Aorta (tissue), 5 donors: ENCODE results near the gene HS3ST4. TPM values are rescaled to one million over a fixed set of nuclear protein-coding genes. Genes with fewer than 3 reads are reported as not detected.
"Not testable (repeated sequence)": the region's sequence is repeated elsewhere in the genome, so short reads cannot be mapped to it uniquely, and the experiment has no call there.

Experiments used
- ATAC-seq: fragments of 200-7000 bp; cut with Tn5 transposase; one replicate; pipeline ENCODE4 v1.9.1; 2022; ENCODE audit warnings: moderate library complexity; ENCODE audit not compliant: low FRiP score
- DNase-seq, 2 donors: peaks; one replicate each; pipeline ENCODE4 v3.0.0-alpha.2; 2020
- H3K27ac ChIP-seq, 2 donors: one replicate each; pipeline ENCODE4 v1.5.1; 2013; ENCODE audit warnings: low read length in 2 of 2, mild to moderate bottlenecking in 2 of 2, moderate library complexity in 2 of 2, control low read depth in 1 of 2, inconsistent platforms in 1 of 2, low read depth in 1 of 2
- H3K27me3 ChIP-seq, 2 donors: one replicate each; pipeline ENCODE4 v1.6.1; 2013; ENCODE audit warnings: control low read depth in 1 of 2, low read length in 1 of 2, mild to moderate bottlenecking in 1 of 2, moderate library complexity in 1 of 2; ENCODE audit not compliant: insufficient read depth in 2 of 2, control insufficient read depth in 1 of 2
- H3K36me3 ChIP-seq, 2 donors: one replicate each; pipeline ENCODE4 v1.6.1; 2013; ENCODE audit warnings: control low read depth in 1 of 2, low read length in 1 of 2, mild to moderate bottlenecking in 1 of 2; ENCODE audit not compliant: insufficient read depth in 2 of 2, control insufficient read depth in 1 of 2
- H3K4me1 ChIP-seq, 2 donors: one replicate each; pipeline ENCODE4 v1.6.1; 2013; ENCODE audit warnings: low read length in 2 of 2, control low read depth in 1 of 2, mild to moderate bottlenecking in 1 of 2, moderate library complexity in 1 of 2; ENCODE audit not compliant: insufficient read depth in 2 of 2, control insufficient read depth in 1 of 2
- H3K4me3 ChIP-seq, 2 donors: one replicate each; pipeline ENCODE4 v1.5.1; 2013; ENCODE audit warnings: low read length in 2 of 2, control low read depth in 1 of 2, mild to moderate bottlenecking in 1 of 2
- H3K9me3 ChIP-seq: one replicate; pipeline ENCODE4 v1.6.1; 2013; ENCODE audit warnings: mild to moderate bottlenecking, low read length; ENCODE audit not compliant: control insufficient read depth
- WGBS, 2 donors: extraction: QIAGEN DNeasy Blood & Tissue Kit; methylation state at CpG; one replicate each; pipeline ENCODE4 v1.1.7; 2013; 5-methylcytosine and 5-hydroxymethylcytosine counted together
- intact Hi-C, 2 donors: fragments of 100-400 bp; cut with DNase I; formaldehyde crosslinking; loops; one replicate each; pipeline versions ENCODE4 v1.14.2 to v1.15.0; 2022
- polyA plus RNA-seq, 2 donors: library from polyadenylated mRNA; stranded (reverse); fragments of 200-250 nt; gene quantifications; one replicate each; pipeline ENCODE4 v1.2.3, GENCODE V29; 2013
- total RNA-seq, 2 donors: library from RNA; stranded (reverse); fragmentation: NEBNext Ultra II Directional; extraction: Animal tissue kit (Norgen Biotek cat#: 25700); gene quantifications; one replicate each; pipeline ENCODE4 v1.2.1, GENCODE V29; 2021
- donor health status: healthy with polysubstance abuse.
- donor health status: Bipolar disorder and iron deficiency.
- donor health status: DM: no; HTN: no; CAD: no.
- donor health status: DM: no; HTN: no; CAD: no.
- donor health status: DM: yes; HTN: yes; CAD: no.

Gene HS3ST4
- total and polyA plus RNA-seq, 4 donors, result not detected

DNA sequence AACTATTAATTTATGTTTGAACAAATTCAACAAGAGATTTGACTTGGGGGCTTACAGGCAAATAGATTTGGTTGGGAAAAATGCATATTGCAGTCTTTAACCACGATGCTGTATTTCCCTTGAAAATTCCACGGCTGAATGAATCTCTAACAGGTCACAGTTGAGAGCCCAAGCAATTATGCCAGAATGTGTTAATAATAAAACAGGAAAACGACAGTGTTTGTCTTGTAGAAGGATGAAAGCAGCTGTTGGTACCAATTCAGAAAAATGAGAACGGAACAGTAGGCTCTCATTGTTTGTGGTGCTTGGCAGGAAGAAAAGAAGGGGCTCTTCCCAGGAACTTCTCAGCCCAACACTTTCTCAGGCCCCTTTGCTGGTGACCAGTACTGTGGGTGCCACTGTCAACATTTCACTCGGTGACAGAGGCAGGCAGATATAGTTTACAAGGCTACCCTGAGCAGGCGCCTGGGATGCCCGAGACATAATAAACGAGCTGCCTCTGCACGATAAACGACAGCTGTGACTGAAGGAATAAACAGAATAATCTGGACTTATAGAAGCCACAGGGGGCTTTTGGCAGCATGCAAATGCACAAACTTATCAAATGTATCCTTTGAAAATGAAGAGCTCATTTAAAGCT lies 387.1 kb downstream of the HS3ST4 start:
- no peak for ATAC-seq
- H3K4me1 ChIP-seq, result no peaks in the 10 kb centered on the region
- WGBS, 2 donors, result 13 to 15% methylated on average over 10 of the region's 10 CpGs
- no peak for DNase-seq
- intact Hi-C loops, result no loop called here
- no peak overlapping the region for H3K27ac ChIP-seq
- no peaks in the 10 kb centered on the region for H3K27me3 ChIP-seq
- no peak overlapping the region for H3K4me3 ChIP-seq
- H3K36me3 ChIP-seq, result no peaks in the 10 kb centered on the region
- peaks cover 1% of the 10 kb centered on the region for H3K9me3 ChIP-seq

DNA sequence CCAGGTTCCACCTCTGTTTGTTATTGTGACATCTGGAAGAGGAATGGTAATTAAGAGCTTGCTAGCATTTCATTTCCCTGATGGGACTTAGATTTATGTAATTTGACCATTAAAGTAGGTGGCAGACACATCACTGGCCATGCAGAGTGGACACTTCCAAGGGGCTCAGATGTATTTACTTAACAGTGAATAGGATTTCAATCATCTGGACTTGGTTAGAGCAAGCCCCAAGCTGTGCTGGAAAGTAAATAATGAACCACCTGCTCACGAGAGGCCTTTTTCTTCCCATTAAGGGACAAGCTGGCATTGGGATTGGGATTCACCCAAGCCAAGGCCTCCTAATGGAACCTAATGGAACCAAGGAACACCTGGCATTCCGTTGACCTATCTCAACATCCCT lies 395.3 kb downstream of the HS3ST4 start:
- ATAC-seq (no peak), DNase-seq (no peak)
- Histone ChIP-seq H3K27ac (no peak overlapping the region), H3K4me3 (no peak overlapping the region), H3K9me3 (no peaks in the 10 kb centered on the region), H3K4me1 (no peaks in the 10 kb centered on the region), H3K36me3 (no peaks in the 10 kb centered on the region), H3K27me3 (no peaks in the 10 kb centered on the region)
- WGBS, 2 donors, result 39 to 44% methylated on average over 2 of the region's 2 CpGs
- intact Hi-C loops, result no loop called here

DNA sequence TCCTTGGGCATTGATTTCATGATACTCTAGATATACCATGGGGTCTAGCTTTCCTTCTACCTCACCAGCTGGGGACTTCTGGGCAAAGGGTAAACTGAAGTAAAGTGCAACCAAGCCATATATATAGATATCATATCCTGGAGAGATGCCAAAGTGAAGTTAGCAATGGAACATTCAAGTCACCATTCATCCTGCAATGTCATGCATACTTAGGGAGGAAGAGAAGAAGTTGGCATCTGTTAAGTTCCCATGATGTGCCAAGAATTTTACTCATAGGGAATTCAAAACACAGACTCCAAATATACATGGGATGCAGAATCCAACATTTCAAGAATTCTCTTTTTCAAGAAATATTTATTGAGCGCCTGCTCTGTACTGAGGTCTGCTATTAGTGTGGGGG lies 399.8 kb downstream of the HS3ST4 start:
- ATAC-seq (no peak), DNase-seq (no peak)
- Histone ChIP-seq H3K27me3 (no peaks in the 10 kb centered on the region), H3K36me3 (no peaks in the 10 kb centered on the region), H3K4me3 (no peak overlapping the region), H3K4me1 (no peaks in the 10 kb centered on the region), H3K27ac (no peak overlapping the region), H3K9me3 (no peaks in the 10 kb centered on the region)
- 27 to 32% methylated on average over 1 of the region's 1 CpG for WGBS, 2 donors
- intact Hi-C loops, result no loop called here

DNA sequence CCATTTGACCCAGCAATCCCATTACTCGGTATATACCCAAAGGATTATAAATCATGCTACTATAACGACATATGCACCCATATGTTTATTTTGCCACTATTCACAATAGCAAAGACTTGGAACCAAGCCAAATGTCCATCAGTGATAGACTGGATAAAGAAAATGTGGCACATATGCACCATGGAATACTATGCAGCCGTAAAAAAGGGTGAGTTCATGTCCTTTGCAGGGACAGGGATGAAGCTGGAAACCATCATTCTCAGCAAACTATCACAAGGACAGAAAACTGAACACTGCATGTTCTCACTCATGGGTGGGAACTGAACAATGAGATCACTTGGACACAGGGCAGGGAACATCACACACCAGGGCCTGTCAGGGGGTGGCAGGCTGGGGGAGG lies 406.4 kb downstream of the HS3ST4 start:
- H3K36me3 ChIP-seq, H3K4me3 ChIP-seq, H3K9me3 ChIP-seq, intact Hi-C loops, H3K27me3 ChIP-seq, H3K4me1 ChIP-seq, H3K27ac ChIP-seq, ATAC-seq, DNase-seq: not testable (repeated sequence)
- WGBS, 2 donors, result 83 to 86% methylated on average over 3 of the region's 3 CpGs

DNA sequence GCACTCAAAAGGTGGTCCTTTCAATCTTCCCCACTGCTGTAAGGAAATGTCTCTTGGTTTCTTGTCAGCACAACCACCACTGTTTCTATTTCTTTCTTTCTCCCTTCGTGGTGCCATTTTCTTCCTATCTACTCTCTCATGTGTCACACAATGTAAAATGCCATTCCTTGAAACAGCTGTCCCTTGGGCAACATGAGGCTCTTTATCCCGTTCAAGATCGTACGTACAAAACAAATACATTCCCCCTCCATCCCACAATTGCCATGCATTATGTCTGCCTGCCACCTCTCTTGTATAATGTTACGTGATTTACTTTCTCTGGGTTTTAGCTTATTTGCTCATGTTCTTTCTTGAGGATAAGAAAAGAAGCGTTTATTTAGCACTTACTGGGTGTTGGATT lies 410.6 kb downstream of the HS3ST4 start:
- intact Hi-C loops, result no loop called here
- no peaks in the 10 kb centered on the region for H3K4me1 ChIP-seq
- DNase-seq (no peak), ATAC-seq (no peak)
- H3K27ac ChIP-seq, result no peak overlapping the region
- H3K27me3 ChIP-seq, result no peaks in the 10 kb centered on the region
- no peaks in the 10 kb centered on the region for H3K36me3 ChIP-seq
- WGBS, 2 donors, result 40 to 53% methylated on average over 6 of the region's 6 CpGs
- no peaks in the 10 kb centered on the region for H3K9me3 ChIP-seq
- no peak overlapping the region for H3K4me3 ChIP-seq

DNA sequence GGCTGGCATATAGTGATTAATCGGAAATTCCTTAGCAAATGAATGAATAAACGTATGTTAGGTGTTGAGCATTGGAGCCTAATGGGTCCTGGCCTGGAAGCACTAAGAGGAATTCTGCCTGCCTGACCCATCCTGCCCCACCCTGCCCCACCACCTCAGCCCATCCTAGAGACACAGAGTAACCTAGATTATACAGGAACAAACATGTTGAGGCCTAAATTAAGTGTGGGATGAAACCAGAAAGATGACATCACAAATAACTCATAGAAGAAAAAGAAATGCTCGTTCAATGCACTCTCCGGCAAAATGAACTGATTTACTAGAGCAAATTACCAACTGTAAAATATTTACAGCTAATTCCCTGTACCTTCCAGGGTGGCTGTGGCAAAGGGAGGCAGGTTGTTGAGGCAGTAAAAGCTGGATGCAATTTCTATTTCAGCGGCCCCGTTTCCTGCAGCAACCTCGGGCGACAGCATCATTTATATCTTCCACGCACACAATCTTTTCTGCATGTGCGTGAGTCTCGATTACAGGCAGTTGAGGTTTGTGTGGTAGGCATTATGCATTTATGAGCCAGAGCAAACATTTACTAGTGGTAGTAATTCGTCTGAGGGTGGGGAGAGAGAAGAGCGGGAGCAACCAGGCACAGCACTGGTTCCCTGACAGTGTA lies 417.2 kb downstream of the HS3ST4 start:
- Histone ChIP-seq H3K27ac (no peak overlapping the region), H3K9me3 (no peaks in the 10 kb centered on the region), H3K4me1 (no peaks in the 10 kb centered on the region), H3K36me3 (no peaks in the 10 kb centered on the region), H3K4me3 (no peak overlapping the region), H3K27me3 (no peaks in the 10 kb centered on the region)
- intact Hi-C loops, result no loop called here
- ATAC-seq (no peak), DNase-seq (no peak)
- WGBS, 2 donors, result 76 to 81% methylated on average over 13 of the region's 13 CpGs

DNA sequence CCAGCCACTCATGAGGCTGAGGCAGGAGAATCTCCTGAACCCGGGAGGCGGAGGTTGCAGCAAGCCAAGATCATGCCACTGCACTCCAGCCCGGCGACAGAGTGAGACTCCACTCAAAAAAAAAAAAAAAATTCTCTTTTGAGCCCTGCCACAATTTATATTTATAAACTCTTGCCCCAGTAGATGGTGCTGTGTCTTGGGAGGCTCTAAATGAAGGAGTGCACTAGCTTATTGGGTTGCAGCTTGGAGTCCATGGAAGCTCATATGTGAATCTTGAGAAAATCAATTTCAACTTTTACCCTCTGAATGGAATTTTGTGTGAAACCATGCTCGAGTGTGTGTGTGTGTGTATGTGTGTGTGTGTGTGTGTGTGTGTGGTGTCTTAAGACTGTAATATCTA lies 420.1 kb downstream of the HS3ST4 start:
- Histone ChIP-seq H3K9me3 (no peaks in the 10 kb centered on the region), H3K27ac (no peak overlapping the region), H3K27me3 (no peaks in the 10 kb centered on the region), H3K4me3 (no peak overlapping the region), H3K36me3 (no peaks in the 10 kb centered on the region), H3K4me1 (no peaks in the 10 kb centered on the region)
- no peak for ATAC-seq
- no peak for DNase-seq
- WGBS, 2 donors, result 57 to 73% methylated on average over 5 of the region's 5 CpGs
- intact Hi-C loops, result no loop called here

DNA sequence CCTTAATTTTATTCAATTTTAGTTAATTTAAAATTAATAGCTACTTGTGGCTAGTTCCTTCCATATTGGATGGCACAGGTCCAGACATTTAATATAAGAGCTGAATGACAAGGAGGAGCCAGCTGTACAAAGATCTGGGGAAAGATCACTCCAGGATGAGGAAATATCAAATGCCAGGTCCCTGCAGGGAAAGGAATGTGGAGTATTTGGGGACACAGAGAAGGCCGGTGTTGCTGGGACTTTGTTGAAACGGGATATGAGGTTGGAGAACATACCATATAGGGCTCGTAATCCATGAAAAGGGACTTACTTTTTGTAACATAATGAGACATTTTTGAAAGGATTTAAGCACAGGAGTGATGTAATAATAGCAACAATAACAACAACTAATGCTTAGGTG lies 426.8 kb downstream of the HS3ST4 start:
- H3K27me3 ChIP-seq, result no peaks in the 10 kb centered on the region
- no peak overlapping the region for H3K27ac ChIP-seq
- no peaks in the 10 kb centered on the region for H3K9me3 ChIP-seq
- no peaks in the 10 kb centered on the region for H3K4me1 ChIP-seq
- 3 to 10% methylated on average over 3 of the region's 3 CpGs for WGBS, 2 donors
- DNase-seq (no peak), ATAC-seq (no peak)
- intact Hi-C loops, result no loop called here
- H3K4me3 ChIP-seq, result no peak overlapping the region
- H3K36me3 ChIP-seq, result no peaks in the 10 kb centered on the region

DNA sequence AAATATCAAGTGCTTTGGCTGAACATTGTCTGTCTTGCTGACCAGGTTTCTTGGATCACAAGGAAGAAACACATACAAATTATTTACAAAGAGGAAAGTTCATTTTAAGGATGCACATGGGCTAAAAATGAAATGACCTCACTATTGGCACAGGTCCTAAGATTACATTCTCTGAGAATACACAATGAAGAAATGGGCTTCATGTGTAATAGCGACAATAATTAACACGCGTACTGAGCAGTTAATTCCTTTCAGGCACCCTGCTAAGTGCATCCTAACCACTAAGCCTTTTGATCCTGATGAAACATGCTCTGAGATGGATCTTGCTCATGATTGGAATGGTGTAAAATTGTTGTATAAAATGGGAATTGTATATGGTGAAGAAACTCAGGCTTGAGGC lies 429.0 kb downstream of the HS3ST4 start:
- ATAC-seq (no peak), DNase-seq (no peak)
- H3K27me3 ChIP-seq, result no peaks in the 10 kb centered on the region
- H3K4me1 ChIP-seq, result no peaks in the 10 kb centered on the region
- 32 to 65% methylated on average over 3 of the region's 3 CpGs for WGBS, 2 donors
- no peak overlapping the region for H3K4me3 ChIP-seq
- intact Hi-C loops, result no loop called here
- no peaks in the 10 kb centered on the region for H3K9me3 ChIP-seq
- H3K36me3 ChIP-seq, result no peaks in the 10 kb centered on the region
- H3K27ac ChIP-seq, result no peak overlapping the region
